Sigmoid colon (tissue), 7 donors: Measurements from ENCODE around the gene DEPDC4. TPM values are rescaled to one million over a fixed set of nuclear protein-coding genes. Genes with fewer than 3 reads are reported as not detected.
"Not testable (repeated sequence)": the region's sequence is repeated elsewhere in the genome, so short reads cannot be mapped to it uniquely, and the experiment has no call there.

Experiments used
- DNase-seq: peaks from one replicate; pipeline ENCODE4 v3.0.0-alpha.2; 2019
- H3K27ac ChIP-seq, 4 donors: fragments of 200-600 bp; sonication (generic); one replicate each; pipeline ENCODE4 v1.5.1; 2016 to 2019; ENCODE audit warnings: mild to moderate bottlenecking in 1 of 4
- H3K27me3 ChIP-seq, 3 donors: fragments of 200-600 bp; sonication (generic); one replicate each; pipeline ENCODE4 v1.5.1; 2019; ENCODE audit warnings: mild to moderate bottlenecking in 1 of 3
- H3K36me3 ChIP-seq, 4 donors: fragments of 200-600 bp; sonication (generic); one replicate each; pipeline ENCODE4 v1.5.1; 2016 to 2019
- H3K4me1 ChIP-seq, 4 donors: fragments of 200-600 bp; sonication (generic); one replicate each; pipeline ENCODE4 v1.5.1; 2017 to 2019
- H3K4me3 ChIP-seq, 4 donors: fragments of 200-600 bp; sonication (generic); one replicate each; pipeline ENCODE4 v1.5.1; 2017 to 2019; ENCODE audit warnings: mild to moderate bottlenecking in 2 of 4, moderate library complexity in 1 of 4
- H3K9me3 ChIP-seq, 4 donors: fragments of 200-600 bp in 3 of 4; sonication (generic) in 3 of 4; one replicate each; pipeline versions ENCODE4 v1.5.1 to v1.6.1; 2013 to 2019
- EP300 ChIP-seq, 4 donors: sonication (generic); formaldehyde crosslinking; IDR thresholded peaks; one replicate each; pipeline ENCODE4 v1.6.1; 2017; ENCODE audit warnings: antibody characterized with exemption in 4 of 4
- POLR2A ChIP-seq, 2 donors: fragments of 450-650 bp; IDR thresholded peaks; one replicate each; pipeline ENCODE4 v1.6.1; 2016; ENCODE audit warnings: antibody characterized with exemption in 2 of 2, mild to moderate bottlenecking in 2 of 2, moderate library complexity in 2 of 2
- POLR2AphosphoS5 ChIP-seq, 4 donors: sonication (generic); formaldehyde crosslinking; IDR thresholded peaks; one replicate each; pipeline ENCODE4 v1.6.1; 2017; ENCODE audit warnings: antibody characterized with exemption in 4 of 4
- WGBS, 2 donors: extraction: QIAGEN DNeasy Blood & Tissue Kit; methylation state at CpG; one replicate each; pipeline ENCODE4 v1.1.7; 2013; 5-methylcytosine and 5-hydroxymethylcytosine counted together
- intact Hi-C: fragments of 100-400 bp; cut with DNase I; formaldehyde crosslinking; loops from one replicate; pipeline ENCODE4 v1.15.1; 2023
- polyA plus RNA-seq, 3 donors: library from polyadenylated mRNA; stranded (reverse); fragments of 200-250 nt; gene quantifications; one replicate each; pipeline ENCODE4 v1.2.3, GENCODE V29; 2013
- total RNA-seq, 4 donors: library from RNA; depleted of rRNA; stranded (reverse); fragments of >200 nt; gene quantifications; one replicate each; pipeline ENCODE4 v1.1.0, GENCODE V29; 2016
- TF ChIP-seq, protein P1 (sequence below), 4 experiments: fragments of 450-650 bp in 3 of 4; fragments of 200-600 bp in 1 of 4; IDR thresholded peaks; one replicate each; pipeline ENCODE4 v1.5.1; 2016 to 2019; ENCODE audit warnings: antibody characterized with exemption in 4 of 4, mild to moderate bottlenecking in 3 of 4, moderate library complexity in 2 of 4
- donor health status: healthy with polysubstance abuse.
- donor health status: Bipolar disorder and iron deficiency.
- donor health status: healthy.

Gene DEPDC4
- total and polyA plus RNA-seq, 7 donors, result 0.60 to 1.2 (median 0.95) TPM; not detected in 3

DNA sequence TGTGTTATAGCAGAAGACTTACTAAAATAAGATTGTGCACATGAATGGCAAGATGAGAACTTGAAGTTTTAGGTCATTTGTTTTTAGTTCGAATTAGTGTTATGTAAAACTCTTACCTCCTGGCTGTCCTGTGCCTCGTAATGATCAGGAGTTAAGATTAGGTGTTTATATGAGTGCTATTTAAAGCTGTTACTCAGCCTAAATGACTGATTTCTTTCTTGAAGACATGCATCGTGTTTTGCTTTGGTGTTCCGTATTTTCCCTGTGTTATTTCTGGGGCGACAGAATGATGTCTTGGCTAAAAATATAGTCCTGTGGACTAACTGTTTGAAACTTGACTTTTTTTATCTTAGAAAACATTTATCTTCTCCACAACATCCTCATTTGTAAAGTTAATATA, 22.2 kb upstream of the DEPDC4 start:
- Histone ChIP-seq H3K4me1 (peaks cover 0 to 7% (median 2%) of the 10 kb centered on the region in 4 donors), H3K27me3 (no peaks in the 10 kb centered on the region), H3K36me3 (peaks cover 0 to 30% (median 2%) of the 10 kb centered on the region in 4 donors), H3K27ac (no peak overlapping the region), H3K4me3 (no peak overlapping the region), H3K9me3 (no peaks in the 10 kb centered on the region)
- intact Hi-C loops, result no loop called here
- no peak for DNase-seq
- WGBS, 2 donors, result 91% methylated on average over 5 of the region's 5 CpGs
- TF ChIP-seq POLR2AphosphoS5 (IDR thresholded peaks at IDR 0.05), result no peak
- TF ChIP-seq, protein P1, sequence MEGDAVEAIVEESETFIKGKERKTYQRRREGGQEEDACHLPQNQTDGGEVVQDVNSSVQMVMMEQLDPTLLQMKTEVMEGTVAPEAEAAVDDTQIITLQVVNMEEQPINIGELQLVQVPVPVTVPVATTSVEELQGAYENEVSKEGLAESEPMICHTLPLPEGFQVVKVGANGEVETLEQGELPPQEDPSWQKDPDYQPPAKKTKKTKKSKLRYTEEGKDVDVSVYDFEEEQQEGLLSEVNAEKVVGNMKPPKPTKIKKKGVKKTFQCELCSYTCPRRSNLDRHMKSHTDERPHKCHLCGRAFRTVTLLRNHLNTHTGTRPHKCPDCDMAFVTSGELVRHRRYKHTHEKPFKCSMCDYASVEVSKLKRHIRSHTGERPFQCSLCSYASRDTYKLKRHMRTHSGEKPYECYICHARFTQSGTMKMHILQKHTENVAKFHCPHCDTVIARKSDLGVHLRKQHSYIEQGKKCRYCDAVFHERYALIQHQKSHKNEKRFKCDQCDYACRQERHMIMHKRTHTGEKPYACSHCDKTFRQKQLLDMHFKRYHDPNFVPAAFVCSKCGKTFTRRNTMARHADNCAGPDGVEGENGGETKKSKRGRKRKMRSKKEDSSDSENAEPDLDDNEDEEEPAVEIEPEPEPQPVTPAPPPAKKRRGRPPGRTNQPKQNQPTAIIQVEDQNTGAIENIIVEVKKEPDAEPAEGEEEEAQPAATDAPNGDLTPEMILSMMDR (IDR thresholded peaks at IDR 0.05), result no peak
- TF ChIP-seq EP300 (IDR thresholded peaks at IDR 0.05), result no peak
- no peak for TF ChIP-seq POLR2A (IDR thresholded peaks at IDR 0.05)

DNA sequence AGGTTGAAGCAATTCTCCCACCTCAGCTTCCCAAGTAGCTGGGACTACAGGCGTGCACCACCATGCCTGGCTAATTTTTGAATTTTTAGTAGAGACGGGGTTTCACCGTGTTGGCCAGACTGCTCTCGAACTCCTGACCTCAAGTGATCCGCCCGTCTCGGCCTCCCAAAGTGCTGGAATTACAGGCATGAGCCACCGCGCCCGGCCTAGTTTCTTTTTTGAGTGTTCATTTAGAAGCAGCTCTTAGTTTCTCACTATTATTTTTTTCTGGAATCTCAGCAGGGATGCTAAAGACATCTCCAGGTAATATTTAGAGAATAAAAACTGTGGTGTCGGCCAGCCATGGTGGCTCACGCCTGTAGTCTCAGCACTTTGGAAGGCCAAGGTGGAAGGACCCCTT, 17.7 kb upstream of the DEPDC4 start:
- intact Hi-C loops, result not testable (repeated sequence)
- 94 to 96% methylated on average over 12 of the region's 12 CpGs for WGBS, 2 donors

DNA sequence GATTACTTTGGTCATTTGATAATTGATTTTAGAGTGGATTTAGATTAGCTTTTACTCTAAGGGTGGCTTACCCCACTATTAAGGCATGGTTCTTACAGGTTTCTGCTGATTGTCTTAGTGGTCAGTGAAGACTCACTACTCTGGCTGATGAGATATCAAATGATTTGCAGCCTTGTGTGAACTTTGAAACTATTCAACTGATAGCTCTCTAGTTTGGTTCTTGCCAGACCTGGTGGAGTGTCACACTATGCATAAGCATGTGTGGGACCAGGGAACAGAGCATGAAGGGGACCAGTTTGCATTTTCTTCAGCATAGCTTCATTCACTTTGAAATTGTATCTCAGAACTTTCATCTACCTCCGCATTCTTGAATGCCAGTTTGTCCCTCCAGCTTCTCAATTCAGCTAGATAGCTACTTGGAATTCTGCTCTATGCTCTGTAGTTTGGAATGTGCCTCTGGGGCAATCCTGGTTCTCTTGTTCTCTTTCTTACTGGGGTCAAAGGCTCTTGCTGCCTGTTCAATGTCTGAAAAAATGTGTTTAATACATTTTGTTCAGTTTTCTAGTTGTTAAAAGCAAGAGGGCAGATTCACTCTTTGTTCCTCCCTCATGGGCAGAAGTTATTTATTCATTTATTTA, 12.8 kb upstream of the DEPDC4 start:
- intact Hi-C loops, result no loop called here
- TF ChIP-seq EP300 (IDR thresholded peaks at IDR 0.05) (no peak), POLR2A (IDR thresholded peaks at IDR 0.05) (no peak), POLR2AphosphoS5 (IDR thresholded peaks at IDR 0.05) (no peak)
- TF ChIP-seq, protein P1 (IDR thresholded peaks at IDR 0.05), result no peak
- H3K36me3 ChIP-seq, result peaks cover 0 to 18% (median 0%) of the 10 kb centered on the region in 4 donors
- H3K4me3 ChIP-seq, result no peak overlapping the region
- no peaks in the 10 kb centered on the region for H3K27me3 ChIP-seq
- WGBS, 2 donors, result 79 to 95% methylated on average over 1 of the region's 1 CpG
- H3K9me3 ChIP-seq, result no peaks in the 10 kb centered on the region
- no peak overlapping the region for H3K27ac ChIP-seq
- DNase-seq, result no peak
- H3K4me1 ChIP-seq, result peaks cover 0 to 9% (median 2%) of the 10 kb centered on the region in 4 donors

More for the DNA sequence above, 17.7 kb upstream of the DEPDC4 start:
- H3K9me3 ChIP-seq, H3K27me3 ChIP-seq, H3K4me3 ChIP-seq, H3K27ac ChIP-seq, DNase-seq: not testable (repeated sequence)
- peaks cover 0 to 21% (median 0%) of the 10 kb centered on the region in 4 donors for H3K36me3 ChIP-seq
- peaks cover 0 to 12% (median 4%) of the 10 kb centered on the region in 4 donors for H3K4me1 ChIP-seq

DNA sequence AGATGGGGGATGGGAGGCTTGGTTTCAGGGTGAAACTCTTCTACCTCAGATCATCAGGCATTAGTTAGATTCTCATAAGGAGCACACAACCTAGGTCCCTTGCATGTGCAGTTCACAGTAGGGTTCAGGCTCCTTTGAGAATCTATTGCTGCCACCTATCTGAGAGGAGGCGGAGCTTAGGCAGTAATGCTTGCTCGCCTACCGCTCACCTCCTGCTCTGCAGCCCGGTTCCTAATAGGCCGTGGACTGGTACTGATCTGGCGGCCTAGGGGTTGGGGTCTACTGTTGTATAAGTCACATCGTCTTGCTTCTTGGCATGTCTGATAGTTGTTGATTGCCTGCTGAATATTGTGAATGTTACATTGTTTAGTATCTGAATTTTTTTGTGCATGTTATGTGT, 12.3 kb upstream of the DEPDC4 start:
- intact Hi-C loops, result no loop called here
- H3K9me3 ChIP-seq, result no peaks in the 10 kb centered on the region

DNA sequence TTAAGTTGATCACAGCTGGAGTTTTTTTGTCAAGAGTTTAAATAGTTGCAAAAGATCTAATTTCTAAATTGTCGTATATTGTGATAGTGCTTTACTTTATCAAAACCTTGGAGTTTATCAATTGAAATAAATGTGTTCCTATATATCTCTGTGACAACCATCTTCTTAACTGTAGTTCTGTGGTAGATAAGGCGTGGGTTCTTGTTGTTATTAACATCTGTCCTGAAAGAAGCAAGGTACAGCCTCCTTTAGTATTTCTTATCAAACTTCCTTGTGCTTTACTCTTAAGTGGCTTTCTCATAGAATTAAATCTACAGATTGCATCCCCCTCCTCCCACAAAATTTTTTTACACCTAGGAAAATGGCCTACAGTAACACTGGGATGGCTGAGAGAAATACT, 7.4 kb upstream of the DEPDC4 start:
- intact Hi-C loops, result no loop called here
- no peaks in the 10 kb centered on the region for H3K36me3 ChIP-seq
- TF ChIP-seq, protein P1 (IDR thresholded peaks at IDR 0.05), result no peak
- TF ChIP-seq POLR2AphosphoS5 (IDR thresholded peaks at IDR 0.05) (no peak), POLR2A (IDR thresholded peaks at IDR 0.05) (no peak), EP300 (IDR thresholded peaks at IDR 0.05) (no peak)
- no peak for DNase-seq
- no peaks in the 10 kb centered on the region for H3K27me3 ChIP-seq
- WGBS, 2 donors, result 49 to 77% methylated on average over 2 of the region's 2 CpGs
- H3K9me3 ChIP-seq, result no peaks in the 10 kb centered on the region
- peaks cover 0 to 25% (median 14%) of the 10 kb centered on the region in 4 donors for H3K4me1 ChIP-seq
- no peak overlapping the region for H3K27ac ChIP-seq
- H3K4me3 ChIP-seq, result no peak overlapping the region

More for the DNA sequence above, 12.3 kb upstream of the DEPDC4 start:
- Histone ChIP-seq H3K4me1 (peaks cover 0 to 9% (median 2%) of the 10 kb centered on the region in 4 donors), H3K27ac (no peak overlapping the region), H3K27me3 (no peaks in the 10 kb centered on the region), H3K36me3 (peaks cover 0 to 12% (median 0%) of the 10 kb centered on the region in 4 donors), H3K4me3 (no peak overlapping the region)
- TF ChIP-seq EP300 (IDR thresholded peaks at IDR 0.05) (no peak), POLR2A (IDR thresholded peaks at IDR 0.05) (no peak), POLR2AphosphoS5 (IDR thresholded peaks at IDR 0.05) (no peak)
- TF ChIP-seq, protein P1 (IDR thresholded peaks at IDR 0.05), result no peak
- no peak for DNase-seq
- WGBS, 2 donors, result 96% methylated on average over 7 of the region's 7 CpGs
